Endometrial microvascular endothelial cells (primary cell): Measurements from ENCODE around the gene POLE. TPM values are rescaled to one million over a fixed set of nuclear protein-coding genes. Genes with fewer than 3 reads are reported as not detected.

Experiments used
- in situ Hi-C: cut with HindIII; loops from 2 replicates; pipeline ENCODE4 v1.10.0; 2017; ENCODE audit warnings: low sequenced_read_pairs, low pct_unique_long_range_greater_than_20kb; ENCODE audit errors: inconsistent ontology term
- total RNA-seq: library from RNA; depleted of rRNA; stranded (reverse); fragments of >200 nt; gene quantifications from one replicate; pipeline ENCODE4 v1.2.3, GENCODE V29; 2015; ENCODE audit errors: inconsistent ontology term

Gene POLE
- total RNA-seq, 1 donor from 2014 or later, result 59.4 TPM

DNA sequence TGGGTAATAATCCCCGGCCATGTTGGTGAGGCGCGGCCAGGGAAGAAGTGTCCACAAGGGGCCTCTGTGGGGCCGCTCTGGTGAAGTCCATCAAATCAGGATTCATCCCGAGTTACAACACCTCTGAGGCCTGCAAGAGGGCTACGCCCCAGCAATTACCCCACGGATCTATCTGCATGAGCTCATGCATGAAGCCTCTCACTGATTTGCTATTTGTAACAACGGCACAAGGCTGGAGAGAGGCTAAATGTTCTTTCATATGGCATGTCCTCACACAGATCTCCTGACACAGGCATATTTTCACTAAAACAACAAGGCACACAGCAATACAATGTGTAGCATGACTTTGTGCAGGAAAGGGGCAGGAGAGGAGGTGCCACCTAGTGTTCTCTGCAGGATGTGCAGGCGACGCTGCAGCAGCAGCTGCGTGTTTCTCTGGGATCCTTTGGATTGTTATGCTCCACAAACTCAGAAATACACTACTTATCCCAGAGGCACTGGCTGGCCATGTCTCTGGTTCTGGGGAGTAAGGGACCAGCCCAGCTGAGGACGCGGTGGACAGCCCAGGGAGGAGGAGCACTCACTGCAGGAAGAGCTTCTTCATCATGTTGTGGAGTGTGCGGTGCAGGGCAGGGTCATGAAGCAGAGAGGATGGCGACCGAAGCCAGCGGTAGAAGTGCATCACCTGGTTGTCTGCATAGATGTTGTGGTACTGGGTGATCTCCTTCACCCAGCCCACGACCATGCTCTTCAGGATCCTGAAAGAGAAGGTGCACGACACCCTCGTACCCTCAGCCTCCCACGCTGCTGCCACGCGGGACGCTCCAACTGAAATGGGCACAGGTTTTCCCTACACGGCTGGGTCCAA is 48.4 kb downstream of the POLE start:
- in situ Hi-C loops, result no loop called here

DNA sequence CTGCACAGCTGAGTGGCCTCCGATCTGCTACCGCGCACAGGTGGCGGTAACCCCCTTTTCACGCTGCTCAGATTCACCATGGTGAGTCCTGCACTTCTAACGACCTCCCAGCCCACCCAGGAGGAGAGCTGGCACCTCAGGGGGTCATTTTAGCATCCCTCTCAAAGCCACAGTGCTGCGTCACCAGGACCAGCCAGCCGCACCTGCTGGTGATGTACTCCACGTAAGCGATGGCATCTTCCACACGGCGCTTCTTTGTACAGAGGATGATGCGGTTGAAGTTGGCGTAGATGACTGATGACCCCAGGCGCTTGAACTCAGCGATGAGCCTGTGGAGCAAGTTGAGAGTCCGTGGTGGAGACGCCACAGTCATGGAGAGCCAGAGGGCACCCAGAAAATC is 49.3 kb downstream of the POLE start:
- in situ Hi-C loops, result no loop called here

DNA sequence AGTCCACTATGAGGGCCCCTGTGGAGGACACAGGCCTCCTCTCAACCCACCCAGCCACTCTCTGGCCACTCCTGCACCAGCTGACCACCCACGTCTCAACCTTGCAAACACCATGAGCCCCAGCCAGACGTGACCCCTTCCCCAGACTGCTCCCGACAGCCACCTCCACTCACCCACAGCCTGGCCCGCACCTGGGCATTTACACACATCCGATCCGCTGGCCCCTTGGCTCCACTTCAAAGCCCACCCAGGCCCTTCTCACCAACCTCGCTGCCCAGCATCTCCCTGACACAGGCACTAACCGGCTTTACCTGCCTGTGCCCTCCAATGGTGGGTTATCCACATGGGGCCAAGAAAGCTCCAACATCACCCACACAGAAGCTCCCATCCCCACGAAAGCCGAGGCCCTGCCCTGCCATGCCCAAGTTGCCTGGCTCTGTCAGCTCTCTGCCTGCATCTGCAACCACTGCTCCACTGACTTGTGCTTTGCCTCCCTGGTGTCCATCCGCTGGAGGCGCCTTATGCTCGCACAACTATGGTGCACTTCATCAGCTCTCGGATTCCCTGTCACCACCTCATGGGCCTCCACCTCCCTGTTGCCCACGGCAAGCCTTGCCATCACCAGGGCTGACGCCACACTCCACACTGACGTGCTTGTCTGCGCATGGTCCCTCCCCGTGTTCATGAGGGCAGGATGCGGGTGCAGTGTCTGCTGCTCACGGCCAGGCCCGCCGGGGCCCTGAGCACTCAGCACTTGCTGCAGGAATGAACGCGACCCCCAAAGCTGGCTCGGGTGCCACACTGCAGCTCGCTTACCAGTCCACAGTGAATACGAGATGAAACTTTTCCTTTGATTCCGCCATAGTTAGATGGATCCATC is 51.8 kb downstream of the POLE start:
- in situ Hi-C loops, result no loop called here

DNA sequence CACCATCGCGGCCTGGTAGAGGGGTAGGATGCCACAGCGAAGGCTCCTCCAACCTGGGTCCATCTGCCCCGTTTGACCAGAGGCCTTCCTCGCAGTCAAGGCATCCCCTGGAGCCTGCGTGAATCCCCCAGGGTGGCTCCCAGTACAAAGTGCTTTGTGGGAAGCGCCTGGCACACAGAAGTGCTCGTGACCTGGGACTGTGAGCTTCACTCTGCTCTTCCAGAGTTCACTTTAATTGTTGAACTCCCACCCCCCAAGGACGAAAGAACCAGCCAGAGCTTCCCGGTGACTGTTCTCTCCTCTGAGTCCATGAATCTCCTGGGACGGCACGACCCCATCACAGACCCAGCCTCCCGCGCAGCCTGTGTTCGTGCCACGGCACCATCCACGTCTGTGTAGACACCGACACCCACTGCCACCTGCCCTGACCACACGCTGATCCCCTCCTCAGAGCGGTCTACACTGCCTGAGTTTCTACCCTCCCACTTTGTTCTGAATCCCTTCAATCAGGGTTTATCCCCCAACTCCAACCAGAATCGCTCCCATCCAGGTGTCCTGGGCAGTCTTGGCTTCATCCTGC is 52.6 kb downstream of the POLE start:
- in situ Hi-C loops, result no loop called here

DNA sequence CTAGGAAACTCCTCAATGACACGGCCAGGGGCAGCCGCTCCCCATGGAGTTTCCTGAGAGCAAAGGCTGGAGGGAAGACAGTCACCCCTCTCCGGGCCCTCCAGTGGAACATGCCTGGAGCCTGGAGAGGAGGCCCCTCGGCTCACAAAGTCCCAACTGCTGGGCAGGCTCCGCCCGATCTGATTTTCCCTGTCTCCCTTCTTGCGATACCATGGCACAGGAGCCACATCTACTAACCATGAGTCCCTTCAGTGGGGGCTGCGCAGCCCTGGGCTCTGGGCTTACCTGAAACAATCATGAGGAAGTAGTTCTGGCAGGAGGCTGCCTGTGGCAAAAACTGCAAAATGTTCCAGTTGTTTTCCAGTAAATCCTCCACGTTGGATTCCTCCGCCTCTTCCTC is 53.2 kb downstream of the POLE start:
- in situ Hi-C loops, result no loop called here

DNA sequence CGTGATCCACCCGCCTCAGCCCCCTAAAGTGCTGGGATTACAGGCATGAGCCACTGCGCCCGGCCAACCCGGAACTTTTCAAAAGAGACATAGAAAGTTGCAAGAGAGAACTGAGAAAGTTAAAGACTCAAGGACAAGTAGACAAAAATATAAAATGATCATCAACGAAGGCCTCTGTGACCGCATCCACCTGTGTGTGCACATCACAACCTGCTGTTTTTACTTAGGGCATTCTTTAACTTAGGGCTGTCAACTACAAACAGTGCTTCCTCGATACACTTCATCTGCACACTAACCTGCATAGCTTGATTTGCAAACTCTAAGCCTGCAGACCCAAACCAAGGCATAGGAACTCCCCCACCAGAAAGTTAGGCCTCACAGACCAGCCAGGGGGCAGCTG is 53.7 kb downstream of the POLE start:
- in situ Hi-C loops, result no loop called here

DNA sequence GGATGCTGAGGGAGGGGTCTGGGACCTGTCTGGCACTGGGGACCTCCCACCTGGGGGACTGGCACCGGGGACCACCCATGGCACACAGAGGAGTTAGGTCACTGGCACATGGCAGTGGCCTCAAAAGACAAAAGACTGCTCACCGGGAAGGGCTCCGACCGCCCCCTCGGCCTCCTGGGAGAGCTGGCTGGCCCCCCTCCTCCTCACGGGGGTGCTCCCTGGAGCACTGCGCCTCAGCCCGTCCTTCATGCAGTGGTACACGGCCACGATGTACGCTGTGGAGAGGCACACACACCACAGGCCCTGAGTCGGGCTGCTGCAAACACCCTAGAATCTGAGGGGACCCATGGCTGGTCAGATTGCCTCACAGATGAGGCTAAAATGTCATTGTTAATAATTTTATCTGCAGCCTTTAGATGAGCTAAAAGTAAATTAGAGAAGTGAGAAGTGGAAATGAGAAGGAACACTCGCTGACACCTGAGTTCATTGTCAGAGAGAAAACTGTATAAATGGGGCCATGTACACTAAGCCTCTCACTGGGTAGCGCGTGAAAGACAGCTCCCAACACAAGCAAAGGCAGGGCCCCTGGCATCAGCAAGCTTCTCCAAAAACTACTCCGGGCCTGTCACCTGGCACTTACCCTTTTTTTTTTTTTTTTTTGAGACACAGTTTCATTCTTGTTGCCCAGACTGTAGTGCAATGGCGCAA is 54.5 kb downstream of the POLE start:
- in situ Hi-C loops, result no loop called here

DNA sequence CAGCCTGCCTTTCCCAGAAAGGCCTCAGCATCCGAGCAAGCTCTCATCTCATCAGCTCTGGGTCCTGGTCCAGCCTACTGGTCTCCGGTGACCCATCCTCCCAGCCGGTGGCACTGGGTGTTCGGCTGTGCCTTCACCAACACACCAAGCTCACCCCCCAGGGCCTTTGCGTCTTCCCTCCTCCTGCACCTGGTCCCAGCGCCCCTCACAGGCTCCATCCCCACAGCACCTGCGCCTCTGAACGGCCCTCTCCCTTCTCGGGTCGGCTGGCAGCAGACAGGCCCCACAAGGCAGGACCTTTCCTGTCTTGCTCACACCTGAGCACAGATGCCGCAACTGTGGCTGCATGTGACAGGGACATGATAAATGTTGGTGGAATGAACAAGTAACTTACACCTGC is 55.5 kb downstream of the POLE start:
- in situ Hi-C loops, result no loop called here

DNA sequence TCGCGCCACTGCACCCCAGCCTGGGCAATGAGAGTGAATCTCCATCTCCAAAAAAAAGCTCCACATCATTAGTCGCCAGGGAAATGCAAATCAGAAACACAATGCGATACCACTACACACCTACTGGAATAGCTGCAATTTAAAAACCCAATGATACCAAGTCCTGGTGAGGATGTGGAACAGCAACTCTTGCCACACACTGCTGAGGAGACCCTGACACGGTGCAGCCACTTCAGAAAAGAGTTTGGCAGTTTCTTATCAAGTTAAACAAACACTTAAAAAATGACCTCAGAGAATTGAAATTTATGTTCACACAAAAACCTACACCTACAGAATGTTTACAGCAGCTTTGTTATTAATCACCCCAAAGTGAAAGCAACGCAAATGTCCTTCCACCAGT is 56.5 kb downstream of the POLE start:
- in situ Hi-C loops, result no loop called here

DNA sequence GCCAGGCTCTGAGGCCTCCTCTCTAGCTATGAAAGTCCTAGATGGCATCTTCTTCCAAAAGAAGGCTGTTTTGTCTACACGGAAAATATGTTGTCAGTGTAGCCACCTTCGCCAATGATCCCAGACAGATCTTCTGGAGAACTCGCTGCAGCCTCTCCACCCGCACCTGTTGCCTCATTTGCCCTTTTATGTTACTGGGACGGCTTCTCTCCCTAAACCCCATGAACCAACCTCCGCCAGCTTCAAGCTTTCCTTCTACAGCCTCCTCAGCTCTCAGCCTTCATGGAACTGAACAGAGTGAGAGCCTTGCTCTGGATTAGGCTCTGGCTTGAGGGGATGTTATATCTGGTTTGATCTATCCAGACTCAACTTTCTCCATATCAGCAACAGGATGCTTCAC is 57.8 kb downstream of the POLE start:
- in situ Hi-C loops, result no loop called here

DNA sequence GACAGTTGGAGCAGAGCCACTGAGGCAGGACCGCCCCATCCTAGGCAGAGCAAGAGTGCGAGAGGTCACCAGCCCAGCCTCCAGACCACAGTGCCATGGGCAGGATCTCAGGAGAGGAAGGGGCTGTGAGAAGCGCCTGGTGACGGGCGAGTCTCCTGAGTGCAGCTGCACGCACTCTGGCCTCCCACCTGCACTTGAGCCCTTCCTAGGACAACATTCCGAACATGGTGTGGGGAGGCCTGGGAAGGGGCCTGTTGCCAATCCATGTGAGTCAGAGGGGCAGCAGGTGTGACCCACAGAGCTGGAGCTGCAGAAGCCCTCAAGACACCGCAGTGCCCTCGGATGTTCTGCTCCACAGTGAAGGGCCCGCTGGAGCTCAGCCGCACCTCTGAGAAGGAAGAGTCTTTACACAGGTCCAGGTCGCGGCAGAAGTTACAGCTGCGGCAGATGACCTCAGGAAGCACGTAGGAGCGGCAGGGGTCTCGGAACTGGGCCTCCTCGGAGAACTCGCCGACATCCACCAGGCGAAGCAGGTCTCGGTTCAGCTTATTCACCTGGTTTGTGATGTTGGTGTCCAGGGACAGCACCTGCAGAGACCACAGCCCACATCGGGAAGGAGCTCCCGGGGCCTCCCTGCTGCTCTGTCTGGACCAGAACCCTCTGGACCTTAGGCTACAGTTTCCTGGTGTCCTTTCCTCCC is 61.3 kb downstream of the POLE start:
- in situ Hi-C loops, result no loop called here

DNA sequence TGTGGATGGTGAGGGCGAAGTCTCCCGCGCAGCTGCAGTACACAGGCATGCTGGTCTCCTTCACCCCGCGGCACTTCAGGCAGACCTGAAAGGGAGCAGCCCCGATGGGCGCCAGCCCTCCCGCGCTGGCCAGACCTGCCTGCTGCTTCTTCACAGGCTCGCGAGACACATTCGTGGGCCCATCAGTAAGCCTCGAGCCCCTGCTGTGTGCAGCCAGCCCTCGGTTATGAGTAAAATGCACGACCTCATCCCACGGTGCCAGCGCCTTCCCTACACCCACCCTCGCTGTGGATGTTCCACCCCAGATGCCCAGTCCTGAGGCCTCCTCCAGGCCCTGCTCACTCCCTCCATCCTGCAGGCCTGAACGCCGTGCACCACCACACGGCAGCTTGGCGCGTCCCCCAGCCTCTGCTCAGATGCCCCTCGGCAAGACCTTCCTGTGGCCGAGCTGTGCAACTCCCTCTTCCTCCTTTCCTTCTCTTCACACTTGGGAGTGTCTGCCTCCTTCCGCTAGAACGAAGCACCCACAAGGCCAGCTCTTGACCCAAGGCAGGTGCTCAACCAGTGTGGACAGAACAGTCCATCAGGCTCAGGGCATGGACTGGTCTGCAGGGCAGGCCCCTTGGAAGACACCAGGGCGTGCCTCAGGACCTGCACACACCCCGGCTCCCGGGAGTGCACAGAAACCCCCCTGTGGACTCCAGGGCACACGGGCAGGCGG is 62.1 kb downstream of the POLE start:
- in situ Hi-C loops, result no loop called here

DNA sequence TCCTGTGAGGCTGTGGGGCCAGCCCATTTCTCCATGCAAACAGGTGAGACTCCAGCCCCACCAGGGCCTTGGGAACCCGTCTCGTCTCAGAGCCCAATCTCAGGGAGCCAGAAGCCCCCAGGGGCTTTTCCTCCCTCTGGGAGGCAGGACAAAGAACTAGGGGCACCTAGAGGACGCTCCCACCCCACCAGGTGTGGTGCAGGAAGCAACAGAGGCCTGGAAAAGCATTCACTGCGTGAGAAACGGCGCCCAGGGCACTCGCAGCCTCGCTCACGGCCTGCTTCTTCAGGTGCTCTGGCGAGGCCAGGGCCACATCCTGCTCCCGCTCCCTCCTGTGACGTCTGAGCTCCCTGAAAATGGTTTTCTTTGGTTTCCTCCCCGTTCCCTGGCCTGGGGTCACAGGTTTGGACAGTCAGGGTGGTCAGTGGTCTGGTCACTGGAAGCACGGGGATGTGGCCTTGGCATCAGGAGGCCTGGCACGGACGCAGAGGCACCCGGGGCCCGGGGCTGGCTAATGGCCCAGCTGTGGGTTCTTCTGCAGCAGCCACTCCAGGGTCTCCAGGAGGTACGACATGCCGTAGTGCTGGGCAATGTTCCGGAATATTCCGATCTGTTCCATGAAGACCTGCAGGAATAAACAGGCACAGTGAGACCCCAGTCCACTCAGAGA is 62.8 kb downstream of the POLE start:
- in situ Hi-C loops, result no loop called here

DNA sequence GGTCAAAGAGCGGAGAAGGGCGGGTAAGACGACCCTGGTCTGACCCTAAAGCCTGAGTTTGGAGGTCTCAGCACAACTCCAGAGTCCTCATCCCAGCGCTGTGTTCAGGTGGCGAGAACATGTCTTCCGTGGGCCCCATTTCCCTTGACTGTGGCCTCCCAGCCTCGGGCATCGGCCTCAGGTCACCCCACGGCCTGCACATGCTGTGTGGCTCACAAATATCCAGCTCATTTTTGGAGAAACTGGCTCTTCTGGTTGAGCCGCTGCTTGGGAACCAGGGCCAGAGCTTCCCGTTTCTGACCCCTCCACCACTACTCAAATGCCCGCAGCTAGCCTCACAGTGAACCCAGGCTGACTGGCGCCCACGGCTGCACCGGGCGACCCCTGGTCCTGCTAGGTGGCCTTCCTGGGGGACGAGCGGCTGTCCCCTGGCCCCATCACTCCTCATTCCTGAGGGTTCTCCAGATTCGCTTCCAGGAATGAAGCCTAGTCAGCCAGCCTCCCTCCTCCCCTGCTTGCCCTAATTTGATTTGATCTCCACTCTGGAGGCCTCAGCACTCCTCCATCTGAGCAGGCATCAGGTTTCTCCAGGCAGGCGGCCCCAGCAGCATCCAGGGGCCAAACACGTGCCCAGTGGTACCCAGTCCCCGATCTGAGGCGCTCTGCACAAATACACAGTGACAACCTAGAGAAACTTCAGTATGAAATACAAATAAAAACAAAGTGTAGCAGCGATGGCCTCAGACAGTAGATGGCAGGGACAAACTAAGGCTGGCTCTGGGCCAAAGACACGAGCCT is 63.9 kb downstream of the POLE start:
- in situ Hi-C loops, result no loop called here

DNA sequence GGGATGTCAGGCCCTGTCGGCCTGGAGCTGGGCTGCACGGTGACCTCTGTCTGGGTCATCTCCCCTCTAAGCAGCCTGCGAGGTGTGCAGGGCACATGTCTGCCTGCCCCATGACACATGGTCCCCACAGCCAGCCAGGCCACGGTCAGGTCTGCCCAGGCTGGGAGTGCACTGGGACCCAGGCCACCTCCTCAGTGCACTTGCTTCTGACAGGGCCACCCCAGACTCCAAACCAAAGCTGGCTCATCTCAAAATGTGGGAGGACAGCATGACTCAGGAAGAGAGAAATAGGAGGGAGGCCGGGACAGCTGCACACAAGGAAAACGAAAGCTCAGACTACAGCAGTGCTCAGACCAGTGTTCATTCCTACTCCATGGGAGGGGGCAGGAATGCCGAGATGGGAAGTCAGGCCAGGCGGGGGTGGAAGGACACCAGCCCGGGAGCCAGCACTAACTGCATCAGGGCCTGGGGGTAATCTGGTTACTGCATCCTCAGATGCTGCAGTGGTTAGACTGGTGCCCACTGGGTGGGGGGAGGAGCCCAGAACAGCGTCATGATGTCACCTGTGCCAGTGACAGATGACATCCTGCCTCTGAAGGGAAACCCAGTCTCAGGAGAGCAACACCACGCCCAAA is 64.6 kb downstream of the POLE start:
- in situ Hi-C loops, result no loop called here

DNA sequence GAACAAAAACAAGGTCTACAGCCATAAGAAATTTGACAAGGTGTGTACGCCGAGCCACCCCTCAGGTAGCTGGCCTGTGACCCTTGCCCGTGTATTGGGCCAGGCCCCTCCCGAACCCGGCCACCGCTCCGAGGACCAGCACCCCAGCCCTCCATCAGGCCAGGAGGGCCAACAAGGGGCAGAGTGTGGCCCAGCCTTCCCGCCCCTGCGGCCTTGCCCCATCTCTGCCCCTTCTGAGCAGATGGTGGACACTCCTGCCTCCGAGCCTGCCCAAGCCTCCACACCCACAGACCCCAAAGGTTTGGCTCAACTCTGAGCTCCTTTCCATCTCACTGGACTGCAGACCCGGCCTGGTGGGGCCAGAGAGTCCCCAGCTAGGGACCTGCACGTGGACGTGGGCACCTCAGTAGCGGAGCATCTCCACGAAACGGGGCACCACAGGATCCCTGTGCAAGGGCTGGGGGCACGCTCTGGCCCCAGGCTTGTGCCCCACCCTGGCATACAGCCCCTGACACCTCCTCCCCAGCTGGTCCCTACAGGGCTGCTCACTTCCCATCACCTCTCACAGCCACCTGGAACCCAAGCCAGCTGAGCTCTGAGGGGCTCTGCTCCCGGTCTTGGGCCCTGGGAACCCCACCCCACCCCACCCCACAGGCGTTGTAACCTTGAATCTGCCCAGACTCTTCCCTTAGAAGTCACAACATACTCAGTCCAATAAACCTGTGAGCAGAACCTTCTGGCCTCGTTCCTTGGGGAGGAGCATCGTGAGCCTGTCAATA is 65.3 kb downstream of the POLE start:
- in situ Hi-C loops, result no loop called here
